Lung (tissue), 12 donors: ENCODE data around the gene SMARCE1. TPM values are rescaled to one million over a fixed set of nuclear protein-coding genes. Genes with fewer than 3 reads are reported as not detected.

Source experiments
- ATAC-seq: fragments of 200-7000 bp; cut with Tn5 transposase; one replicate; pipeline ENCODE4 v1.9.1; 2020; ENCODE audit warnings: moderate number of reproducible peaks; ENCODE audit not compliant: insufficient read depth, low FRiP score
- DNase-seq, 3 donors: peaks; one replicate each; pipeline ENCODE4 v3.0.0-alpha.2; 2013 to 2017
- H3K27ac ChIP-seq, 2 donors: one replicate each; pipeline ENCODE4 v1.5.1; 2013; ENCODE audit warnings: mild to moderate bottlenecking in 2 of 2, moderate library complexity in 2 of 2, control low read depth in 1 of 2, inconsistent platforms in 1 of 2, low read depth in 1 of 2, low read length in 1 of 2
- H3K27me3 ChIP-seq, 3 donors: one replicate each; pipeline ENCODE4 v1.5.1; 2013; ENCODE audit warnings: low read length in 2 of 3; ENCODE audit not compliant: control insufficient read depth in 3 of 3, insufficient read depth in 3 of 3
- H3K36me3 ChIP-seq, 4 donors: one replicate each; pipeline ENCODE4 v1.5.1; 2013; ENCODE audit warnings: low read length in 4 of 4, mild to moderate bottlenecking in 1 of 4, moderate library complexity in 1 of 4; ENCODE audit not compliant: control insufficient read depth in 4 of 4, insufficient read depth in 4 of 4
- H3K4me1 ChIP-seq, 5 donors: one replicate each; pipeline ENCODE4 v1.5.1; 2013; ENCODE audit warnings: low read length in 5 of 5, mild to moderate bottlenecking in 2 of 5, moderate library complexity in 1 of 5; ENCODE audit not compliant: control insufficient read depth in 5 of 5, insufficient read depth in 5 of 5
- H3K4me3 ChIP-seq: one replicate; pipeline ENCODE4 v1.5.1; 2013; ENCODE audit warnings: mild to moderate bottlenecking, control low read depth, moderate library complexity
- H3K9ac ChIP-seq, 2 donors: one replicate each; pipeline ENCODE4 v1.5.1; 2013; ENCODE audit warnings: low read length in 2 of 2, control low read depth in 1 of 2; ENCODE audit not compliant: insufficient read depth in 1 of 2
- H3K9me3 ChIP-seq, 4 donors: one replicate each; pipeline ENCODE4 v1.5.1; 2013; ENCODE audit warnings: low read length in 3 of 4, mild to moderate bottlenecking in 1 of 4, moderate library complexity in 1 of 4; ENCODE audit not compliant: control insufficient read depth in 4 of 4, insufficient read depth in 3 of 4
- WGBS, 2 donors: extraction: QIAGEN DNeasy Blood & Tissue Kit; methylation state at CpG; one replicate each; pipeline ENCODE4 v1.1.7; 2013; 5-methylcytosine and 5-hydroxymethylcytosine counted together
- polyA plus RNA-seq, 2 donors: library from polyadenylated mRNA; stranded (reverse); fragments of 200-250 nt; gene quantifications; one replicate each; pipeline ENCODE4 v1.2.1, GENCODE V29; 2013
- total RNA-seq, 2 donors: library from RNA; depleted of rRNA in 1 of 2; stranded (reverse); fragments of >200 nt in 1 of 2; gene quantifications; one replicate each; pipeline ENCODE4 v1.2.1, GENCODE V29; 2014 to 2021
- TF ChIP-seq, protein P1 (sequence below): IDR thresholded peaks from 2 replicates; pipeline ENCODE4 v1.5.1; 2012; ENCODE audit warnings: mild to moderate bottlenecking; ENCODE audit errors: control extremely low read depth, extremely low read depth
- donor health status: control.
- donor health status: control.
- donor health status: Bipolar disorder and iron deficiency.
- donor health status: healthy.
- donor health status: DM: yes; HTN: yes; CAD: no.

SMARCE1 gene
- total and polyA plus RNA-seq, 4 donors: 55.2 to 137 (median 67.3) TPM

GRCh38 chr17:40633871-40634270 lies 13.7 kb downstream of the SMARCE1 start:
- no peak overlapping the region for H3K9ac ChIP-seq
- no peak overlapping the region for H3K4me3 ChIP-seq
- H3K27me3 ChIP-seq: no peaks in the 10 kb centered on the region
- peaks cover 25 to 45% (median 44%) of the 10 kb centered on the region in 4 donors for H3K36me3 ChIP-seq
- peaks cover 0 to under 1% (median 0%) of the 10 kb centered on the region in 5 donors for H3K4me1 ChIP-seq
- no peak overlapping the region for H3K27ac ChIP-seq
- ATAC-seq: no peak
- 79% methylated on average over 1 of the region's 1 CpG for WGBS, 2 donors
- H3K9me3 ChIP-seq: no peaks in the 10 kb centered on the region
- no peak for DNase-seq
- TF ChIP-seq, protein P1, sequence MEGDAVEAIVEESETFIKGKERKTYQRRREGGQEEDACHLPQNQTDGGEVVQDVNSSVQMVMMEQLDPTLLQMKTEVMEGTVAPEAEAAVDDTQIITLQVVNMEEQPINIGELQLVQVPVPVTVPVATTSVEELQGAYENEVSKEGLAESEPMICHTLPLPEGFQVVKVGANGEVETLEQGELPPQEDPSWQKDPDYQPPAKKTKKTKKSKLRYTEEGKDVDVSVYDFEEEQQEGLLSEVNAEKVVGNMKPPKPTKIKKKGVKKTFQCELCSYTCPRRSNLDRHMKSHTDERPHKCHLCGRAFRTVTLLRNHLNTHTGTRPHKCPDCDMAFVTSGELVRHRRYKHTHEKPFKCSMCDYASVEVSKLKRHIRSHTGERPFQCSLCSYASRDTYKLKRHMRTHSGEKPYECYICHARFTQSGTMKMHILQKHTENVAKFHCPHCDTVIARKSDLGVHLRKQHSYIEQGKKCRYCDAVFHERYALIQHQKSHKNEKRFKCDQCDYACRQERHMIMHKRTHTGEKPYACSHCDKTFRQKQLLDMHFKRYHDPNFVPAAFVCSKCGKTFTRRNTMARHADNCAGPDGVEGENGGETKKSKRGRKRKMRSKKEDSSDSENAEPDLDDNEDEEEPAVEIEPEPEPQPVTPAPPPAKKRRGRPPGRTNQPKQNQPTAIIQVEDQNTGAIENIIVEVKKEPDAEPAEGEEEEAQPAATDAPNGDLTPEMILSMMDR: no peak

DNA sequence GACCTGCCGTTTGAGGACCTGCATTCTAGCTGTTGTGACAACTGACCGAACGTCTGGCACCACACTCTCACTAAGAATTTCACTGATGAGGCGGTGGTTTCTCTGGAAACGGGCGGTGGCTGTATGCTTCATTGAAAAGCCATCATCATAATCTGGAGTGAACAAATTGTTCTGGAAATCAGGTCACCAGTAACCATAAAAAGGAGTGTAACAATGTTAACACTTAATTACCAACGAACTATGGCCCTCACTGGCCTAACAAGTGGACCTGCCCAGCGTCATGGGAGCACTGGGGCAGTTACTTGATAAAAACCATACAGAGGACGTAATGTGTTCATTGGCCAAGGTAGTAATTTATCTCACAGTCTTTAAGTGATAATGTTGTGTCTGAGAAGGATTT lies 15.4 kb downstream of the SMARCE1 start:
- no peaks in the 10 kb centered on the region for H3K27me3 ChIP-seq
- ATAC-seq: no peak
- H3K36me3 ChIP-seq: peaks cover 23 to 54% (median 44%) of the 10 kb centered on the region in 4 donors
- H3K27ac ChIP-seq: no peak overlapping the region
- WGBS, 2 donors: 80 to 87% methylated on average over 9 of the region's 9 CpGs
- H3K9me3 ChIP-seq: no peaks in the 10 kb centered on the region
- peak in 2 of 3 donors; percentile 39 to 56 for DNase-seq
- H3K9ac ChIP-seq: no peak overlapping the region
- H3K4me1 ChIP-seq: no peaks in the 10 kb centered on the region
- no peak overlapping the region for H3K4me3 ChIP-seq
- TF ChIP-seq, protein P1: no peak

- ATAC-seq: no peak
- Histone ChIP-seq H3K4me3 (no peak overlapping the region), H3K9me3 (no peaks in the 10 kb centered on the region), H3K27ac (no peak overlapping the region), H3K27me3 (no peaks in the 10 kb centered on the region), H3K36me3 (peaks cover 18 to 52% (median 33%) of the 10 kb centered on the region in 4 donors), H3K4me1 (no peaks in the 10 kb centered on the region), H3K9ac (no peak overlapping the region)
- DNase-seq: no peak
- 49 to 65% methylated on average over 2 of the region's 2 CpGs for WGBS, 2 donors
- TF ChIP-seq, protein P1: no peak
These were observed 17.8 kb downstream of the SMARCE1 start for GRCh38 chr17:40629842-40630241.

- WGBS, 2 donors: 59 to 72% methylated on average over 5 of the region's 5 CpGs
These were observed 22.3 kb downstream of the SMARCE1 start for GRCh38 chr17:40625311-40625710.

More at GRCh38 chr17:40625311-40625710, 22.3 kb downstream of the SMARCE1 start:
- Histone ChIP-seq H3K4me3 (no peak overlapping the region), H3K27me3 (no peaks in the 10 kb centered on the region), H3K9me3 (no peaks in the 10 kb centered on the region), H3K9ac (no peak overlapping the region), H3K36me3 (peaks cover 0 to 18% (median 10%) of the 10 kb centered on the region in 4 donors), H3K27ac (no peak overlapping the region), H3K4me1 (peaks cover 0 to 12% (median 0%) of the 10 kb centered on the region in 5 donors)
- TF ChIP-seq, protein P1: no peak
- DNase-seq (no peak), ATAC-seq (no peak)
